ENCODE measurements around the gene DENND6A.
"Not testable (repeated sequence)": the region's sequence is repeated elsewhere in the genome, so short reads cannot be mapped to it uniquely, and the experiment has no call there.

The DENND6A gene

DNA sequence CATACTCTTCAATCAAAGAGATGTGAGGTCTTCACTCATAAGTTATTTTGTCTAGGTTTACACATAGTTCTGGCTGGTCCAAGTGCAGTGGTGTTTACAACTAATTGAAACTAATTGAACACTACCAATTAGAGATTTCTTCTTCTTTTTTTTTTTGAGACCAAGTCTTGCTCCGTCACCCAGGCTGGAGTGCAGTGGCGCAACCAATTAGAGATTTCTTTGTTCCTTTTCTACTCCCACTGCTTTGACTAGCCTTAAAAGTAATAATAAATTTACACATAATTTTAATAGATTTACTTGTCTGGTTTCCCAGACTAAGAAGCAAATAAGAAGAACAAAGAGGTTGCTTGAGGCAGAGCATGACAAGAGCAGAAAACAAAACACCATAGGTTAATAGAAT lies 6.7 kb upstream of the DENND6A start:
- no peak overlapping the region for H3K27ac ChIP-seq (ENCODE audit: insufficient read depth in 1 of 2, low read depth in 1 of 2, low read length in 2 of 2, poor library complexity in 1 of 2, severe bottlenecking in 2 of 2)
- no peaks in the 10 kb centered on the region for H3K9me3 ChIP-seq (ENCODE audit: control extremely low read depth in 1 of 5, control insufficient read depth in 4 of 5, insufficient read depth in 2 of 5, low read depth in 1 of 5, low read length in 4 of 5)
- CTCF ChIA-PET, result no interaction called here
- POLR2A ChIA-PET, result no interaction called here
- no peak overlapping the region for H3K4me3 ChIP-seq (ENCODE audit: control insufficient read depth in 1 of 7, extremely low read depth in 1 of 7, insufficient read depth in 4 of 7, low read depth in 2 of 7, low read length in 6 of 7)
- no peaks in the 10 kb centered on the region for H3K36me3 ChIP-seq (ENCODE audit: control insufficient read depth in 4 of 4, insufficient read depth in 4 of 4, low read length in 3 of 4)
- DNase-seq, result no peak
- peaks cover 0 to 5% (median 2%) of the 10 kb centered on the region in 4 experiments for H3K4me1 ChIP-seq (ENCODE audit: control extremely low read depth in 1 of 4, control insufficient read depth in 4 of 4, insufficient read depth in 4 of 4, low read length in 3 of 4)
- no peaks in the 10 kb centered on the region for H3K27me3 ChIP-seq (replicated peaks in 2 of 5; ENCODE audit: control insufficient read depth in 4 of 5, insufficient read depth in 5 of 5, low read length in 4 of 5)
- WGBS (ENCODE audit: insufficient coverage), result 80% methylated on average over 1 of the region's 2 CpGs

DNA sequence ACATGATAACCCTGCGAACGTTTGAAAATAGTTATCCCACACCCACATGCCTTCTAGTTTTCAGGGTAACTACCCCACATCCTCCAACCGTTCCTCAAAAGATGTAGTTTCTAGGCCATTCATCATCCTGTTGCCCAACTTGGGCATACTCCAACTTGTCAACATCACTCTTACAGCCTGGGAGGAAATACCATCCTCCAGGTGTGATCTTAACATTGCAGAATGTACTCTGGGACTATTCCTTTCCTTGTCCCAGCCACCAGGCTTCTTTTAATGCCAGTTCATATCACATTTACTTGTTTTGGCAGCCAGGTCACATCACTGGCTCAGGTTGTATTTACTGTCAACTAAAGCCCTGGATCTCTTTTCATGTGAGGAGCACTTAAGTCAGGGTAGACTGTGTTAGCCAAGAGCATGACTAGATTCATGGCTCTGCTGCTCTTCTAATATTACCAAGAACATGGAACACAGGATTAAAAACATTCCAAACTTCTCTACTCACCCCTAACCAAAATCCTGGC lies 4.0 kb upstream of the DENND6A start:
- H3K4me1 ChIP-seq (ENCODE audit: control extremely low read depth in 1 of 4, control insufficient read depth in 4 of 4, insufficient read depth in 4 of 4, low read length in 3 of 4), result peaks cover 0 to 11% (median 5%) of the 10 kb centered on the region in 4 experiments
- no peaks in the 10 kb centered on the region for H3K27me3 ChIP-seq (replicated peaks in 2 of 5; ENCODE audit: control insufficient read depth in 4 of 5, insufficient read depth in 5 of 5, low read length in 4 of 5)
- H3K27ac ChIP-seq (ENCODE audit: insufficient read depth in 1 of 2, low read depth in 1 of 2, low read length in 2 of 2, poor library complexity in 1 of 2, severe bottlenecking in 2 of 2), result no peak overlapping the region
- WGBS (ENCODE audit: insufficient coverage), result 0% methylated on average over 1 of the region's 3 CpGs
- no peaks in the 10 kb centered on the region for H3K36me3 ChIP-seq (ENCODE audit: control insufficient read depth in 4 of 4, insufficient read depth in 4 of 4, low read length in 3 of 4)
- ChIA-PET CTCF (interaction anchor here (0.8 to 1.3 kb wide), 3 partner anchors 18 to 26 kb away, joined by 3 read pairs; no protein-coding TSS in a partner anchor), POLR2A (interaction anchor here (0.6 kb wide), 1 partner anchor 19 kb away, joined by 4 read pairs; no protein-coding TSS in a partner anchor)
- H3K4me3 ChIP-seq (ENCODE audit: control insufficient read depth in 1 of 7, extremely low read depth in 1 of 7, insufficient read depth in 4 of 7, low read depth in 2 of 7, low read length in 6 of 7), result no peak overlapping the region
- H3K9me3 ChIP-seq (ENCODE audit: control extremely low read depth in 1 of 5, control insufficient read depth in 4 of 5, insufficient read depth in 2 of 5, low read depth in 1 of 5, low read length in 4 of 5), result no peaks in the 10 kb centered on the region
- peak in 2 of 3 donors; percentile 46 to 61 for DNase-seq

GRCh38 chr3:57694146-57694545 lies 1.3 kb upstream of the DENND6A start:
- H3K9me3 ChIP-seq (ENCODE audit: control extremely low read depth in 1 of 5, control insufficient read depth in 4 of 5, insufficient read depth in 2 of 5, low read depth in 1 of 5, low read length in 4 of 5), result no peaks in the 10 kb centered on the region
- H3K4me1 ChIP-seq (ENCODE audit: control extremely low read depth in 1 of 4, control insufficient read depth in 4 of 4, insufficient read depth in 4 of 4, low read length in 3 of 4), result peaks cover 8 to 30% (median 20%) of the 10 kb centered on the region in 4 experiments
- H3K4me3 ChIP-seq (ENCODE audit: control insufficient read depth in 1 of 7, extremely low read depth in 1 of 7, insufficient read depth in 4 of 7, low read depth in 2 of 7, low read length in 6 of 7), result no peak overlapping the region
- ChIA-PET POLR2A (no interaction called here), CTCF (no interaction called here)
- H3K27me3 ChIP-seq (replicated peaks in 2 of 5; ENCODE audit: control insufficient read depth in 4 of 5, insufficient read depth in 5 of 5, low read length in 4 of 5), result no peaks in the 10 kb centered on the region
- H3K27ac ChIP-seq (ENCODE audit: insufficient read depth in 1 of 2, low read depth in 1 of 2, low read length in 2 of 2, poor library complexity in 1 of 2, severe bottlenecking in 2 of 2), result no peak overlapping the region
- WGBS (ENCODE audit: insufficient coverage), result 98% methylated on average over 11 of the region's 13 CpGs
- no peak for DNase-seq
- peaks cover 0 to 4% (median 0%) of the 10 kb centered on the region in 4 experiments for H3K36me3 ChIP-seq (ENCODE audit: control insufficient read depth in 4 of 4, insufficient read depth in 4 of 4, low read length in 3 of 4)

- not testable (repeated sequence) for H3K36me3 ChIP-seq (ENCODE audit: control insufficient read depth in 4 of 4, insufficient read depth in 4 of 4, low read length in 3 of 4); H3K9me3 ChIP-seq (ENCODE audit: control extremely low read depth in 1 of 5, control insufficient read depth in 4 of 5, insufficient read depth in 2 of 5, low read depth in 1 of 5, low read length in 4 of 5); H3K27me3 ChIP-seq (replicated peaks in 2 of 5; ENCODE audit: control insufficient read depth in 4 of 5, insufficient read depth in 5 of 5, low read length in 4 of 5); DNase-seq
- peak overlapping the region; percentile 61 to 86 for H3K27ac ChIP-seq (ENCODE audit: insufficient read depth in 1 of 2, low read depth in 1 of 2, low read length in 2 of 2, poor library complexity in 1 of 2, severe bottlenecking in 2 of 2)
- H3K4me1 ChIP-seq (ENCODE audit: control extremely low read depth in 1 of 4, control insufficient read depth in 4 of 4, insufficient read depth in 4 of 4, low read length in 3 of 4), result peaks cover 8 to 32% (median 20%) of the 10 kb centered on the region in 4 experiments
- POLR2A ChIA-PET, result interaction anchor here (1.4 to 1.8 kb wide), 3 partner anchors 20 to 95 kb away, joined by 5 to 11 read pairs (median 5); partner anchors contain the start of genes ARF4 and SLMAP
- CTCF ChIA-PET, result interaction anchor here (1.2 kb wide), 1 partner anchor 17 kb away, joined by 3 read pairs; no protein-coding TSS in a partner anchor
- WGBS (ENCODE audit: insufficient coverage), result 0% methylated on average over 6 of the region's 9 CpGs
- H3K4me3 ChIP-seq (ENCODE audit: control insufficient read depth in 1 of 7, extremely low read depth in 1 of 7, insufficient read depth in 4 of 7, low read depth in 2 of 7, low read length in 6 of 7), result peak overlapping the region in 6 of 7 experiments; percentile 71 to 90 (median 84)
Observed at GRCh38 chr3:57692133-57692395, 813 bp downstream of the DENND6A start.

DNA sequence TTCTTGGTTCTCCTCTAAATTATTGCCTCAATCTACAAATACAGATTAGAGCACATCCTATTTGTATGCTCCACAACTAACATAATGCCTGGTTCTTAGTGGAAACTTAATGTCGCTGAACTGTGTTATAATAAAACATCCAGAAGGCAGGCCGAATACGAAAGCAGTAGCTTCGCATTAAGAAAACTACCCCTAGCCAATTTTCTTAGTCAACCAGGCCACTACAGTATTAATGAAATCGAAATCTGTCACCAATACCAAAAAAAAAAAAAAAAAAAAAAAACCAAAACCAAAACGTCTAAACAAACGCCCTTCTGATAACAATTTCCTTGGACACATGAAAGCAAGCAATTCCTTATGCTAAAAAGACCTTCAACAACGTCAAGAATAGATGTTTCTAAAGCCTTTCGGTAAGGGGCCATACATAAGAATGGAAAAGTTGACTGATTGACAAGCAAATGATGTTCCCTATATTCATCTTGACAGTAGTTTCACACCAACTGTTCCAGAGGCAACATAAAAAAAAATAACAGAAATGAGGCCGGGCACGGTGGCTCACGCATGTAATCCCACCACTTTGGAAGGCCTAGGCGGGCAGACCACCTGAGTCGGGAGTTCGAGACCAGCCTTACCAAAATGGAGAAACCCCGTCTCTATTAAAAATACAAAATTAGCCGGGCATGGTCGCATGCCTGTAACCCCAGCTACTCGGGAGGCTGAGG lies 1.3 kb downstream of the DENND6A start:
- Histone ChIP-seq H3K36me3 (ENCODE audit: control insufficient read depth in 4 of 4, insufficient read depth in 4 of 4, low read length in 3 of 4) (peaks cover 0 to 12% (median 0%) of the 10 kb centered on the region in 4 experiments), H3K27me3 (replicated peaks in 2 of 5; ENCODE audit: control insufficient read depth in 4 of 5, insufficient read depth in 5 of 5, low read length in 4 of 5) (no peaks in the 10 kb centered on the region), H3K27ac (ENCODE audit: insufficient read depth in 1 of 2, low read depth in 1 of 2, low read length in 2 of 2, poor library complexity in 1 of 2, severe bottlenecking in 2 of 2) (peak overlapping the region; percentile 25 to 86), H3K9me3 (ENCODE audit: control extremely low read depth in 1 of 5, control insufficient read depth in 4 of 5, insufficient read depth in 2 of 5, low read depth in 1 of 5, low read length in 4 of 5) (no peaks in the 10 kb centered on the region), H3K4me1 (ENCODE audit: control extremely low read depth in 1 of 4, control insufficient read depth in 4 of 4, insufficient read depth in 4 of 4, low read length in 3 of 4) (peaks cover 8 to 31% (median 19%) of the 10 kb centered on the region in 4 experiments), H3K4me3 (ENCODE audit: control insufficient read depth in 1 of 7, extremely low read depth in 1 of 7, insufficient read depth in 4 of 7, low read depth in 2 of 7, low read length in 6 of 7) (peak overlapping the region in 6 of 7 experiments; percentile 71 to 90 (median 84))
- ChIA-PET POLR2A (interaction anchor here (1.8 kb wide), 1 partner anchor 20 kb away, joined by 11 read pairs; no protein-coding TSS in a partner anchor), CTCF (interaction anchor here (0.6 to 1.2 kb wide), 3 partner anchors 17 to 135 kb away, joined by 3 read pairs; no protein-coding TSS in a partner anchor)
- peak in 1 of 3 donors; percentile 31 for DNase-seq
- WGBS (ENCODE audit: insufficient coverage), result 30% methylated on average over 11 of the region's 19 CpGs

- peaks cover 8 to 30% (median 18%) of the 10 kb centered on the region in 4 experiments for H3K4me1 ChIP-seq (ENCODE audit: control extremely low read depth in 1 of 4, control insufficient read depth in 4 of 4, insufficient read depth in 4 of 4, low read length in 3 of 4)
- no peaks in the 10 kb centered on the region for H3K27me3 ChIP-seq (replicated peaks in 2 of 5; ENCODE audit: control insufficient read depth in 4 of 5, insufficient read depth in 5 of 5, low read length in 4 of 5)
- WGBS (ENCODE audit: insufficient coverage), result 72% methylated on average over 3 of the region's 4 CpGs
- no peaks in the 10 kb centered on the region for H3K9me3 ChIP-seq (ENCODE audit: control extremely low read depth in 1 of 5, control insufficient read depth in 4 of 5, insufficient read depth in 2 of 5, low read depth in 1 of 5, low read length in 4 of 5)
- ChIA-PET POLR2A (no interaction called here), CTCF (interaction anchor here (0.6 to 2.9 kb wide), 8 partner anchors 9 to 514 kb away, joined by 3 to 25 read pairs (median 3); no protein-coding TSS in a partner anchor)
- peaks cover 0 to 12% (median 2%) of the 10 kb centered on the region in 4 experiments for H3K36me3 ChIP-seq (ENCODE audit: control insufficient read depth in 4 of 4, insufficient read depth in 4 of 4, low read length in 3 of 4)
- no peak overlapping the region for H3K4me3 ChIP-seq (ENCODE audit: control insufficient read depth in 1 of 7, extremely low read depth in 1 of 7, insufficient read depth in 4 of 7, low read depth in 2 of 7, low read length in 6 of 7)
- no peak overlapping the region for H3K27ac ChIP-seq (ENCODE audit: insufficient read depth in 1 of 2, low read depth in 1 of 2, low read length in 2 of 2, poor library complexity in 1 of 2, severe bottlenecking in 2 of 2)
- DNase-seq, result peak in 2 of 3 donors; percentile 23 to 28
Observed at GRCh38 chr3:57689367-57690053, 3.4 kb downstream of the DENND6A start.
